ENCODE measurements around the gene SERPINB7.

- TF ChIP-seq CTCF (conservative IDR thresholded peaks at IDR 0.05; ENCODE audit: low read depth, low read length) = no peak
- no peak for TF ChIP-seq EZH2 (IDR thresholded peaks at IDR 0.05; ENCODE audit: low read length, unreplicated experiment)
These were observed 16.5 kb upstream of the SERPINB7 start for GRCh38 chr18:63758615-63759240.
